ENCODE results near the gene OR8J1.

DNA sequence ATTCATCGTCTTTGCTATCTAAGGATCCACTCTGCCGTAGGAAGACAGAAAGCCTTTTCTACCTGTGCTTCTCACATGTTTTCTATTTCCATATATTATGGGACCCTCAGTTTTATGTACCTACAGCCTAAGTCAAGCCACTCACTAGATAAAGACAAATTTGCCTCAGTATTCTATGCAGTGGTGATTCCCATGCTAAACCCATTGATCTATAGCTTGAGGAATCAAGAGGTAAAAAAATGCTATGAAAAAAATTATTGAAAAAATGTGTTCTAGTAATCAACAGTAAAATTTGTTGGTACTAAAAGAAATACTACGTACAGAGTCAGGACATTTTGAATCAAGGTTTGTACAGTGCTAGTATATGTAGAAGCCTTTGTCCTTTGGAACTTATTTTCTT lies 40.3 kb downstream of the OR8J1 start:
- no peak for TF ChIP-seq POLR2A (IDR thresholded peaks at IDR 0.05; ENCODE audit: low read depth, low read length)
- TF ChIP-seq POLR2AphosphoS5 (IDR thresholded peaks at IDR 0.05; ENCODE audit: low read depth, low read length), result no peak

Measured in GM12892 (cell line).